ENCODE measurements around the gene BIRC5.

DNA sequence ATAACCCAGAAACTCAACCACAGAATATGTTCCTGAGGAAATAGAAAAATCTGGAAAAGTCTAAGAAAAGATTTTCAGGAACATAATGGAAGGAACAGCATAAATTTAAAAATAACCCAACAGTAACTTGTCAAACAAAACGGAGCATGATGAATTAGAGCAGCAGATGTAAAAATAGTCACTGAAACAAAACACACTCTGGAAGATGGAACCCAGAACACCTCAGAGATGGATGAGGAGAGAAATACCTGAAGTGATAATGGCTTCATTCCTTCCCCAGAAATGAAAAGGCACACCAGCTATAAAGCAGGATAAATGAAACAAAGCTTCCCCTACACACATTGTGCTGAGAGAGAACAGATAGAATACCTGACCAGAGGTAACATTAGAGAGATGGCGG lies 33.5 kb upstream of the BIRC5 start:
- TF ChIP-seq, protein P1, sequence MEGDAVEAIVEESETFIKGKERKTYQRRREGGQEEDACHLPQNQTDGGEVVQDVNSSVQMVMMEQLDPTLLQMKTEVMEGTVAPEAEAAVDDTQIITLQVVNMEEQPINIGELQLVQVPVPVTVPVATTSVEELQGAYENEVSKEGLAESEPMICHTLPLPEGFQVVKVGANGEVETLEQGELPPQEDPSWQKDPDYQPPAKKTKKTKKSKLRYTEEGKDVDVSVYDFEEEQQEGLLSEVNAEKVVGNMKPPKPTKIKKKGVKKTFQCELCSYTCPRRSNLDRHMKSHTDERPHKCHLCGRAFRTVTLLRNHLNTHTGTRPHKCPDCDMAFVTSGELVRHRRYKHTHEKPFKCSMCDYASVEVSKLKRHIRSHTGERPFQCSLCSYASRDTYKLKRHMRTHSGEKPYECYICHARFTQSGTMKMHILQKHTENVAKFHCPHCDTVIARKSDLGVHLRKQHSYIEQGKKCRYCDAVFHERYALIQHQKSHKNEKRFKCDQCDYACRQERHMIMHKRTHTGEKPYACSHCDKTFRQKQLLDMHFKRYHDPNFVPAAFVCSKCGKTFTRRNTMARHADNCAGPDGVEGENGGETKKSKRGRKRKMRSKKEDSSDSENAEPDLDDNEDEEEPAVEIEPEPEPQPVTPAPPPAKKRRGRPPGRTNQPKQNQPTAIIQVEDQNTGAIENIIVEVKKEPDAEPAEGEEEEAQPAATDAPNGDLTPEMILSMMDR (IDR thresholded peaks at IDR 0.05; ENCODE audit: low read depth, low read length, poor library complexity, severe bottlenecking): no peak
- no peak for TF ChIP-seq EZH2phosphoT487 (IDR thresholded peaks at IDR 0.05; ENCODE audit: borderline replicate concordance, low read length)
